Aorta (tissue), 5 donors: ENCODE measurements around the gene CIDEC. TPM values are rescaled to one million over a fixed set of nuclear protein-coding genes. Genes with fewer than 3 reads are reported as not detected.
"Not testable (repeated sequence)": the region's sequence is repeated elsewhere in the genome, so short reads cannot be mapped to it uniquely, and the experiment has no call there.

ENCODE experiments used
- ATAC-seq: fragments of 200-7000 bp; cut with Tn5 transposase; one replicate; pipeline ENCODE4 v1.9.1; 2022; ENCODE audit warnings: moderate library complexity; ENCODE audit not compliant: low FRiP score
- DNase-seq, 2 donors: peaks; one replicate each; pipeline ENCODE4 v3.0.0-alpha.2; 2020
- H3K27ac ChIP-seq, 2 donors: one replicate each; pipeline ENCODE4 v1.5.1; 2013; ENCODE audit warnings: low read length in 2 of 2, mild to moderate bottlenecking in 2 of 2, moderate library complexity in 2 of 2, control low read depth in 1 of 2, inconsistent platforms in 1 of 2, low read depth in 1 of 2
- H3K27me3 ChIP-seq, 2 donors: one replicate each; pipeline ENCODE4 v1.6.1; 2013; ENCODE audit warnings: control low read depth in 1 of 2, low read length in 1 of 2, mild to moderate bottlenecking in 1 of 2, moderate library complexity in 1 of 2; ENCODE audit not compliant: insufficient read depth in 2 of 2, control insufficient read depth in 1 of 2
- H3K36me3 ChIP-seq, 2 donors: one replicate each; pipeline ENCODE4 v1.6.1; 2013; ENCODE audit warnings: control low read depth in 1 of 2, low read length in 1 of 2, mild to moderate bottlenecking in 1 of 2; ENCODE audit not compliant: insufficient read depth in 2 of 2, control insufficient read depth in 1 of 2
- H3K4me1 ChIP-seq, 2 donors: one replicate each; pipeline ENCODE4 v1.6.1; 2013; ENCODE audit warnings: low read length in 2 of 2, control low read depth in 1 of 2, mild to moderate bottlenecking in 1 of 2, moderate library complexity in 1 of 2; ENCODE audit not compliant: insufficient read depth in 2 of 2, control insufficient read depth in 1 of 2
- H3K4me3 ChIP-seq, 2 donors: one replicate each; pipeline ENCODE4 v1.5.1; 2013; ENCODE audit warnings: low read length in 2 of 2, control low read depth in 1 of 2, mild to moderate bottlenecking in 1 of 2
- H3K9me3 ChIP-seq: one replicate; pipeline ENCODE4 v1.6.1; 2013; ENCODE audit warnings: mild to moderate bottlenecking, low read length; ENCODE audit not compliant: control insufficient read depth
- WGBS, 2 donors: extraction: QIAGEN DNeasy Blood & Tissue Kit; methylation state at CpG; one replicate each; pipeline ENCODE4 v1.1.7; 2013; 5-methylcytosine and 5-hydroxymethylcytosine counted together
- intact Hi-C, 2 donors: fragments of 100-400 bp; cut with DNase I; formaldehyde crosslinking; loops; one replicate each; pipeline versions ENCODE4 v1.14.2 to v1.15.0; 2022
- polyA plus RNA-seq, 2 donors: library from polyadenylated mRNA; stranded (reverse); fragments of 200-250 nt; gene quantifications; one replicate each; pipeline ENCODE4 v1.2.3, GENCODE V29; 2013
- total RNA-seq, 2 donors: library from RNA; stranded (reverse); fragmentation: NEBNext Ultra II Directional; extraction: Animal tissue kit (Norgen Biotek cat#: 25700); gene quantifications; one replicate each; pipeline ENCODE4 v1.2.1, GENCODE V29; 2021
- donor health status: healthy with polysubstance abuse.
- donor health status: Bipolar disorder and iron deficiency.
- donor health status: DM: no; HTN: no; CAD: no.
- donor health status: DM: no; HTN: no; CAD: no.
- donor health status: DM: yes; HTN: yes; CAD: no.

CIDEC gene
- total and polyA plus RNA-seq, 4 donors = 0.87 to 75.3 (median 1.1) TPM; not detected in 1

DNA sequence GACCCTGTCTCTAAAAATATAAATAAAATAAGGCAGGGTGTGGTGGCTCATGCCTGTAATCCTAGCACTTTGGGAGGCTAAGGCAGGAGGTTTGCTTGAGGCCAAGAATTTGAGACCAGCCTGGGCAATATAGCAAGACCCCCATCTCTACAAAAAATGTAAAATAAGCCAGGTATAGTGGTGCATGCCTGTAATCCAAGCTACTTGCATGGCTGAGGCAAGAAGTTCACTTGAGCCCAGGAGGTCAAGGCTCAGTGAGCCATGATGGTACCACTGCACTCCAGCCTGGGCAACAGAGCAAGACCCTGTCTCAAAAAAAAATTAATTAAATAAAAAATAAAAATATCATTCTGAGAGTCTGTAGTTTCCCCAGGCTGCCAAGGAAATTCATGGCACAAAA, 6.3 kb upstream of the CIDEC start:
- H3K27me3 ChIP-seq = no peaks in the 10 kb centered on the region
- DNase-seq (no peak), ATAC-seq (no peak)
- H3K9me3 ChIP-seq = no peaks in the 10 kb centered on the region
- H3K4me3 ChIP-seq = no peak overlapping the region
- no peaks in the 10 kb centered on the region for H3K36me3 ChIP-seq
- H3K27ac ChIP-seq = no peak overlapping the region
- H3K4me1 ChIP-seq = no peaks in the 10 kb centered on the region
- intact Hi-C loops = no loop called here

DNA sequence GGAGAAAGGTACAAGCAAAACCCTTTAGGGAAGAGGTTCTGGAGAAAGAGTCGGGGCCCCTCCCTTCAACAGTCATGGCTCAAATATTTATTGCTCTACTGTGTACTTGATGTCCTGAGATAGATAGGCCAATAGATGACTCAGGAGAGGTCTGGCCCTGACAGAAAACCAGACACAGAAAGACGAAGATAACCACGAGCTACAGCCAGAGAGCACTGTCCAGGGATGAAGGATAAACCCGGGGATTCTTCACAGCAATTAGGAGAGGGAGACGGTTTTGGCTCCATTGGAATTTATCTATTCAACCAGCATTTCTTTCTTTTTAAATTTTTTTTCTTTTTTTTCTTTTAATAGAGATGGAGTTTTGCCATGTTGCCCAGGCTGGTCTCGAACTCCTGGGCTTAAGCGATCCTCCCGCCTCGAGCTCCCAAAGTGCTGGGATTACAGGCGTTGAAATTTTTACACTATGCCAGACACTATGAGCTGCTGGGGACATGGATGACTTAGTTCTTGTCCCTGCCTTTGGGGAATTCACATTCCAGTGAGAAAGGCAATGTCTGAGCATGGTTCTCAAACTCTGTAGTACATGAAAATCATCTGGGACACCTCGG, 4.6 kb upstream of the CIDEC start:
- Histone ChIP-seq H3K36me3 (no peaks in the 10 kb centered on the region), H3K27ac (no peak overlapping the region), H3K27me3 (no peaks in the 10 kb centered on the region), H3K4me1 (no peaks in the 10 kb centered on the region), H3K4me3 (no peak overlapping the region), H3K9me3 (no peaks in the 10 kb centered on the region)
- ATAC-seq (no peak), DNase-seq (no peak)
- intact Hi-C loops = no loop called here
- WGBS, 2 donors = 80 to 82% methylated on average over 11 of the region's 11 CpGs

GRCh38 chr3:9883706-9884554, 3.9 kb upstream of the CIDEC start:
- no peak overlapping the region for H3K27ac ChIP-seq
- no peak overlapping the region for H3K4me3 ChIP-seq
- DNase-seq (no peak), ATAC-seq (no peak)
- no peaks in the 10 kb centered on the region for H3K9me3 ChIP-seq
- intact Hi-C loops = no loop called here
- WGBS, 2 donors = 67 to 68% methylated on average over 7 of the region's 7 CpGs
- no peaks in the 10 kb centered on the region for H3K36me3 ChIP-seq
- no peaks in the 10 kb centered on the region for H3K4me1 ChIP-seq
- H3K27me3 ChIP-seq = no peaks in the 10 kb centered on the region

GRCh38 chr3:9881441-9881840, 1.4 kb upstream of the CIDEC start:
- Histone ChIP-seq H3K4me3 (no peak overlapping the region), H3K9me3 (no peaks in the 10 kb centered on the region), H3K36me3 (no peaks in the 10 kb centered on the region), H3K27me3 (no peaks in the 10 kb centered on the region), H3K27ac (no peak overlapping the region), H3K4me1 (no peaks in the 10 kb centered on the region)
- DNase-seq (peak in 1 of 2 donors; percentile 6), ATAC-seq (no peak)
- intact Hi-C loops = no loop called here
- 91 to 93% methylated on average over 1 of the region's 1 CpG for whole genome bisulfite sequencing, 2 donors

DNA sequence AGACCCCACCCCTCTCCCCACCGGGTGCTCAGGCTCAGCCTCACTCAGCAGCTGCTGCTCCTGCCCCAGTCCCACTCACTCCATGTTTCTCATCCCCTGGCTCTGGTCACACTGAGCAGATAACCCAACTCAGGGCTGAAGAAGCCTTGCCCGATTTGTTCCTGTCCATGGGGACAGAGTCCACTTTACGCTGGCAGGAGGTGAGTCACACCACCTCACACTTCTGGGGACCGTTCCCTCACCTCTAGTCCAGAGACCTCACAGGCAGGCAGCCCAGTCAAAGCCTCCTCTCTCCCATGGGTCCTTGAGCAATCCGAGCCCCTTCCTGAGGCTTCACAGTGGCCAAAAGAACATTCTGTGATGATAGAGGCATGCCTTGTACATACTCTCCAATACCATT, 1.4 kb downstream of the CIDEC start:
- WGBS, 2 donors = 74% methylated on average over 5 of the region's 5 CpGs
- DNase-seq (peak in 1 of 2 donors; percentile 55), ATAC-seq (no peak)

DNA sequence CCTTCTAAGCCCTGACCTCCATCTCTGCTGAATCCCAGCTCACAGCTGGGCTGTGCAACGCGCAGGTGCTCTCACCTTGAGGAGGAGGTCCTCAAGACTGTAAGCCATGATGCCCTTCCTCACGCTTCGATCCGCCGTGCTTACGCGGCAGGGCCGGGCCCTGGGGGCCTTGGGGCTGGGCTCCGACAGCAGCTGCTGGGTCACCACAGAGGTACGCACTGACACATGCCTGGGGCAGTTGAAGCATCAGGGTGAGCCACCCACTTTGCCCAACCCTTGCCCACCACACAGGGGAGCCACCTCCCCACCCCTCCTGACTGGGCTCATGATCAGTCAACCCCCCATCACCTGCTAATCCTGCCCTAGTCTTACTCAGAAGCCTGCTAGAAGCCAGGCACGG, 3.1 kb downstream of the CIDEC start:
- peak in 1 of 2 donors; percentile 44 for DNase-seq
- Histone ChIP-seq H3K4me3 (no peak overlapping the region), H3K9me3 (no peaks in the 10 kb centered on the region), H3K4me1 (no peaks in the 10 kb centered on the region), H3K36me3 (no peaks in the 10 kb centered on the region), H3K27me3 (no peaks in the 10 kb centered on the region), H3K27ac (no peak overlapping the region)
- 89% methylated on average over 12 of the region's 12 CpGs for WGBS, 2 donors
- no peak for ATAC-seq
- intact Hi-C loops = no loop called here

More for the DNA sequence above, 1.4 kb downstream of the CIDEC start:
- Histone ChIP-seq H3K36me3 (no peaks in the 10 kb centered on the region), H3K27ac (no peak overlapping the region), H3K27me3 (no peaks in the 10 kb centered on the region), H3K4me1 (no peaks in the 10 kb centered on the region), H3K9me3 (no peaks in the 10 kb centered on the region), H3K4me3 (no peak overlapping the region)
- intact Hi-C loops = no loop called here

DNA sequence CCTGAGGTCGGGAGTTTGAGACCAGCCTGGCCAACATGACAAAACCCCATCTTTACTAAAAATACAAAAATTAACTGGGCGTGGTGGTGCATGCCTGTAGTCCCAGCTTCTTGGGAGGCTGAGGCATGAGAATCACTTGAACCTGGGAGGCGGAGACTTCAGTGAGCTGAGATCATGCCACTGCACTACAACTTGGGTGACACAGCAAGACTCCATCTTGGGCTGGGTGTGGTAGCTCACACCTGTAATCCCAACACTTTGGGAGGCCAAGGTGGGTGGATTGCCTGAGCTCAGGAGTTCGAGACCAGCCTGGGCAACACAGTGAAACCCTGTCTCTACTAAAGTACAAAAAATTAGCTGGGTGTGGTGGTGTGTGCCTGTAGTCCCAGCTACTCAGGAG, 3.8 kb downstream of the CIDEC start:
- H3K9me3 ChIP-seq, H3K27ac ChIP-seq, H3K27me3 ChIP-seq, H3K4me3 ChIP-seq, ATAC-seq, H3K36me3 ChIP-seq, intact Hi-C loops, H3K4me1 ChIP-seq: not testable (repeated sequence)
- 87 to 89% methylated on average over 4 of the region's 4 CpGs for WGBS, 2 donors
- peak in 1 of 2 donors; percentile 8 for DNase-seq

GRCh38 chr3:9875448-9875847, 4.6 kb downstream of the CIDEC start:
- intact Hi-C loops = no loop called here
- Histone ChIP-seq H3K36me3 (no peaks in the 10 kb centered on the region), H3K4me3 (no peak overlapping the region), H3K27ac (no peak overlapping the region), H3K4me1 (no peaks in the 10 kb centered on the region), H3K27me3 (no peaks in the 10 kb centered on the region), H3K9me3 (no peaks in the 10 kb centered on the region)
- DNase-seq (no peak), ATAC-seq (no peak)

DNA sequence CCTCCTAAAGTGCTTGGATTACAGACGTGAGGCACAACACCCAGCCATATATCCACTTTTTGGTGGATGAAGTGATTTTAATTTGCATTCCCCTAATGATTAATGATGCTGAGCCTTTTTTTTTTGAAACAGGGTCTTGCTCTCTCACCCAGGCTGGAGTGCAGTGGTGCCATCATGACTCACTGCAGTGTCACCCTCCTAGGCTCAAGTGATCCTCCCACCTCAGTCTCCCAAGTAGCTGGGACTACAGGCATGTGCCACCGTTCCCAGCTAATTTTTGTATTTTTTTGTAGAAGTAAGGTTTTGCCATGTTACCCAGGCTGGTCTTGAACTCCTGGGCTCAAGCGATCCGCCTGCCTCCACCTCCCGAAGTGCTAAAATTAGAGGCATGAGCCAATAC, 8.0 kb downstream of the CIDEC start:
- H3K9me3 ChIP-seq = not testable (repeated sequence)
- 94 to 96% methylated on average over 5 of the region's 5 CpGs for WGBS, 2 donors

More for the DNA sequence above, 8.0 kb downstream of the CIDEC start:
- H3K4me3 ChIP-seq, H3K27ac ChIP-seq, H3K4me1 ChIP-seq, ATAC-seq, DNase-seq, H3K36me3 ChIP-seq, intact Hi-C loops, H3K27me3 ChIP-seq: not testable (repeated sequence)
